ENCODE results near the gene TOPBP1.

DNA sequence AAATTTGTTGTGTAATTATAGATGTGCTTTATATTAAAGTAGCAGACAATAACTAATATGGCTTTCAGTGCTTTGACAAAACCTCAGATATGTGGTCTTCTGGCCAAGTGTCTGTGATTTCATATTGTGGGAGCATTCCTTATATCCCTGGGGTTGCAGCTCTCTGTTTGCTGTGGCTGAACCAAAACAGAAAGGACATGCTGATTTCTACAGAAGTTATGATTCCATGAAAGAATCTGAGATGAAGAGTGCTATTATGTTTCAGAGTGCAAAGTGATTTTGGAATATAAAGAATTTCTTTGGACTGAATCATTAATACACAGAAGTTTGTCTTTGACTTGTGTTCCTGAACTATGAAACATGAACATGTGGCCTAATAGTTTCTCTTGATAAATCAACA is 51.7 kb downstream of the TOPBP1 start:
- TF ChIP-seq, protein P1, sequence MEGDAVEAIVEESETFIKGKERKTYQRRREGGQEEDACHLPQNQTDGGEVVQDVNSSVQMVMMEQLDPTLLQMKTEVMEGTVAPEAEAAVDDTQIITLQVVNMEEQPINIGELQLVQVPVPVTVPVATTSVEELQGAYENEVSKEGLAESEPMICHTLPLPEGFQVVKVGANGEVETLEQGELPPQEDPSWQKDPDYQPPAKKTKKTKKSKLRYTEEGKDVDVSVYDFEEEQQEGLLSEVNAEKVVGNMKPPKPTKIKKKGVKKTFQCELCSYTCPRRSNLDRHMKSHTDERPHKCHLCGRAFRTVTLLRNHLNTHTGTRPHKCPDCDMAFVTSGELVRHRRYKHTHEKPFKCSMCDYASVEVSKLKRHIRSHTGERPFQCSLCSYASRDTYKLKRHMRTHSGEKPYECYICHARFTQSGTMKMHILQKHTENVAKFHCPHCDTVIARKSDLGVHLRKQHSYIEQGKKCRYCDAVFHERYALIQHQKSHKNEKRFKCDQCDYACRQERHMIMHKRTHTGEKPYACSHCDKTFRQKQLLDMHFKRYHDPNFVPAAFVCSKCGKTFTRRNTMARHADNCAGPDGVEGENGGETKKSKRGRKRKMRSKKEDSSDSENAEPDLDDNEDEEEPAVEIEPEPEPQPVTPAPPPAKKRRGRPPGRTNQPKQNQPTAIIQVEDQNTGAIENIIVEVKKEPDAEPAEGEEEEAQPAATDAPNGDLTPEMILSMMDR (IDR thresholded peaks at IDR 0.05; ENCODE audit: extremely low read depth in 1 of 2, insufficient read depth in 1 of 2, low read depth in 1 of 2, low read length in 2 of 2), result no peak
- TF ChIP-seq GATA2 (IDR thresholded peaks at IDR 0.05; ENCODE audit: insufficient read depth, insufficient read length, low read depth, low read length), result no peak
